ENCODE results near the gene USP30.

DNA sequence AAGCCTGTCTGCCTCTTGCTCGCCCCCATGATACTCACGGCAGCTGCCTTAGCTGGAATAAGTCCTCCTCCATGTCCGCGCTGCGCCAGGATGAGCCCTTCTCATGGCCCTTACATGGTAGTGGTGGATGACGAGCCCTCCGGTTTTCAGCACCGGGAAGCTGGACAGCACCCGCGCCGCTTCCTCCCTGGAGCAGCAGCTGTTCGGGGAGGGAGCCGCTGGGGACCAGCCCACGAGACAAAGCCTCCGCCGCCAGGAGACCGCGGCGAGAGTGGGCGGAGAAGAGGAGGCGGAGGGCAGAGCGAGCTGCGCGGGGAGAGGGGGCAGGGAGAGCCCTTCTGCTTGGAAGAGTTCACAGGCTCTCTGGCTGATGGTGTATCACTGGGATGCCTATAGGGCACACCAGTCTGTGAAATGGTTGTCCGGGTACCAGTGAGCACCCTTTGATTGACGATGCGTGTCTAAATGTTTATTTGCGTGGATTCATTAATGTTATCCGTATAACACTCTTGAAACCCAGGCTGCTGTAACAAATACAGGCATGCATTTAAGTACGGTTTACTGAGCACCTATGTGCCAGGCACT, 31.5 kb upstream of the USP30 start, which contains the start of gene SVOP:
- TF ChIP-seq, protein P1, sequence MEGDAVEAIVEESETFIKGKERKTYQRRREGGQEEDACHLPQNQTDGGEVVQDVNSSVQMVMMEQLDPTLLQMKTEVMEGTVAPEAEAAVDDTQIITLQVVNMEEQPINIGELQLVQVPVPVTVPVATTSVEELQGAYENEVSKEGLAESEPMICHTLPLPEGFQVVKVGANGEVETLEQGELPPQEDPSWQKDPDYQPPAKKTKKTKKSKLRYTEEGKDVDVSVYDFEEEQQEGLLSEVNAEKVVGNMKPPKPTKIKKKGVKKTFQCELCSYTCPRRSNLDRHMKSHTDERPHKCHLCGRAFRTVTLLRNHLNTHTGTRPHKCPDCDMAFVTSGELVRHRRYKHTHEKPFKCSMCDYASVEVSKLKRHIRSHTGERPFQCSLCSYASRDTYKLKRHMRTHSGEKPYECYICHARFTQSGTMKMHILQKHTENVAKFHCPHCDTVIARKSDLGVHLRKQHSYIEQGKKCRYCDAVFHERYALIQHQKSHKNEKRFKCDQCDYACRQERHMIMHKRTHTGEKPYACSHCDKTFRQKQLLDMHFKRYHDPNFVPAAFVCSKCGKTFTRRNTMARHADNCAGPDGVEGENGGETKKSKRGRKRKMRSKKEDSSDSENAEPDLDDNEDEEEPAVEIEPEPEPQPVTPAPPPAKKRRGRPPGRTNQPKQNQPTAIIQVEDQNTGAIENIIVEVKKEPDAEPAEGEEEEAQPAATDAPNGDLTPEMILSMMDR (IDR thresholded peaks at IDR 0.05 in 4 of 5, conservative IDR thresholded peaks at IDR 0.05 in 1 of 5): no peak
- TF ChIP-seq POLR2A (IDR thresholded peaks at IDR 0.05): no peak
